HCT116 (cell line): ENCODE data around the gene MMP25. TPM values are rescaled to one million over a fixed set of nuclear protein-coding genes. Genes with fewer than 3 reads are reported as not detected.
A peak's percentile ranks its signal among the peaks of the same experiment; 100 is the strongest.

Source experiments
- ATAC-seq: fragments of 200-7000 bp; cut with Tn5 transposase; 2 replicates; pipeline ENCODE4 v1.9.1; 2020; ENCODE audit warnings: mild to moderate bottlenecking, moderate library complexity
- BruUV-seq: library from RNA; stranded (reverse); fragments of 400-500 nt; replicated peaks from 2 replicates; lab custom pipeline; 2021; lab: Mats Ljungman, UMichigan
- CTCF ChIA-PET: fragments of 300-600 bp; sonication (Branson Sonifier 250); formaldehyde crosslinking; loops from one replicate; lab custom pipeline; 2021; ENCODE audit warnings: antibody characterized with exemption; lab: Charles Lee
- POLR2A ChIA-PET: fragments of 300-600, 350-600 bp; sonication (Branson Sonifier 250); formaldehyde crosslinking; loops from one replicate; lab custom pipeline; 2021; ENCODE audit warnings: antibody characterized with exemption; lab: Charles Lee
- RAD21 ChIA-PET, 2 experiments: fragments of 300-600 bp; sonication (Branson Sonifier 250); formaldehyde crosslinking; loops; one replicate each; lab custom pipeline; 2023; ENCODE audit warnings: low total read pairs in 2 of 2; ENCODE audit not compliant: uncharacterized antibody in 2 of 2, unreplicated experiment in 2 of 2, low non-redundant PET in 1 of 2; lab: Charles Lee
- DNase-seq: peaks from one replicate; pipeline ENCODE4 v3.0.0-alpha.2; 2010; ENCODE audit warnings: low read depth, low spot score
- H2AFZ ChIP-seq: fragments of 200-600 bp; shearing (Covaris generic), sonication (generic); 2 replicates; pipeline ENCODE4 v1.6.1; 2017; ENCODE audit warnings: low read depth, mixed run types, mixed read lengths, antibody characterized with exemption, low read length; ENCODE audit not compliant: poor library complexity, severe bottlenecking
- H3K27ac ChIP-seq: 2 replicates; pipeline ENCODE4 v1.5.1; 2012; ENCODE audit warnings: low read depth, low read length
- H3K27me3 ChIP-seq: fragments of 200-600 bp; sonication (generic); 2 replicates; pipeline ENCODE4 v1.6.1; 2016; ENCODE audit warnings: mixed run types, low read length, mixed read lengths; ENCODE audit not compliant: insufficient read depth
- H3K36me3 ChIP-seq, 2 experiments: fragments of 200-500 bp in 1 of 2; fragments of 200-600 bp in 1 of 2; sonication (Bioruptor generic) in 1 of 2; sonication (generic) in 1 of 2; 2 replicates each; pipeline versions ENCODE4 v1.5.1 to v1.6.1; 2014 to 2016; ENCODE audit warnings: low read length in 2 of 2, inconsistent platforms in 1 of 2, mixed read lengths in 1 of 2, mixed run types in 1 of 2; ENCODE audit not compliant: insufficient read depth in 2 of 2, control insufficient read depth in 1 of 2
- H3K4me1 ChIP-seq, 2 experiments: fragments of 200-600 bp in 1 of 2; sonication (generic) in 1 of 2; 2 replicates each; pipeline versions ENCODE4 v1.5.1 to v1.6.1; 2012 to 2017; ENCODE audit warnings: low read length in 2 of 2, inconsistent platforms in 1 of 2, mild to moderate bottlenecking in 1 of 2, mixed read lengths in 1 of 2, mixed run types in 1 of 2, moderate library complexity in 1 of 2; ENCODE audit not compliant: insufficient read depth in 2 of 2, control insufficient read depth in 1 of 2
- H3K4me2 ChIP-seq: fragments of 200-600 bp; sonication (generic); 2 replicates; pipeline ENCODE4 v1.6.1; 2017; ENCODE audit warnings: mixed run types, low read length, mixed read lengths
- H3K4me3 ChIP-seq, 2 experiments: fragments of 200-600 bp in 1 of 2; sonication (generic) in 1 of 2; replicated peaks in 1 of 2; 2 replicates each; pipeline ENCODE4 v1.5.1; 2011 to 2016; ENCODE audit warnings: low read length in 2 of 2, control low read depth in 1 of 2, low read depth in 1 of 2, mild to moderate bottlenecking in 1 of 2, mixed read lengths in 1 of 2, mixed run types in 1 of 2
- H3K79me2 ChIP-seq: fragments of 200-600 bp; sonication (generic); 2 replicates; pipeline ENCODE4 v1.6.1; 2017; ENCODE audit warnings: mild to moderate bottlenecking, mixed run types, low read length, moderate library complexity, mixed read lengths; ENCODE audit not compliant: insufficient read depth
- H3K9ac ChIP-seq: fragments of 200-600 bp; sonication (generic); 2 replicates; pipeline ENCODE4 v1.6.1; 2016; ENCODE audit warnings: low read length, mixed read lengths
- H3K9me2 ChIP-seq: fragments of 200-600 bp; sonication (generic), shearing (Covaris generic); 2 replicates; pipeline ENCODE4 v1.6.1; 2017; ENCODE audit warnings: mixed run types, mild to moderate bottlenecking, moderate library complexity; ENCODE audit not compliant: insufficient read depth
- H3K9me3 ChIP-seq, 2 experiments: fragments of 200-500 bp in 1 of 2; fragments of 200-600 bp in 1 of 2; sonication (Bioruptor generic) in 1 of 2; sonication (generic) in 1 of 2; 2 replicates each; pipeline ENCODE4 v1.6.1; 2014 to 2017; ENCODE audit warnings: low read length in 2 of 2, mixed read lengths in 2 of 2, inconsistent platforms in 1 of 2, low read depth in 1 of 2, mild to moderate bottlenecking in 1 of 2, mixed run types in 1 of 2, moderate library complexity in 1 of 2; ENCODE audit not compliant: control insufficient read depth in 1 of 2, insufficient read depth in 1 of 2
- H4K20me1 ChIP-seq: fragments of 200-600 bp; sonication (generic), shearing (Covaris generic); 2 replicates; pipeline ENCODE4 v1.6.1; 2017; ENCODE audit warnings: mixed run types, mild to moderate bottlenecking, moderate library complexity; ENCODE audit not compliant: insufficient read depth
- CBX3 ChIP-seq: IDR thresholded peaks from 2 replicates; pipeline ENCODE4 v1.6.1; 2012; ENCODE audit warnings: low read depth
- CEBPB ChIP-seq: IDR thresholded peaks from 2 replicates; pipeline ENCODE4 v1.6.1; 2012; ENCODE audit warnings: low read depth
- CTCF ChIP-seq, 3 experiments: fragments of 200-600 bp in 1 of 3; sonication (generic) in 1 of 3; IDR thresholded peaks in 2 of 3; conservative IDR thresholded peaks in 1 of 3; 2 replicates each; pipeline ENCODE4 v1.5.1; 2012 to 2017; ENCODE audit warnings: low read depth in 2 of 3, low read length in 2 of 3, antibody characterized with exemption in 1 of 3, borderline replicate concordance in 1 of 3, control low read depth in 1 of 3, mild to moderate bottlenecking in 1 of 3, mixed read lengths in 1 of 3, mixed run types in 1 of 3, moderate library complexity in 1 of 3; ENCODE audit not compliant: insufficient read depth in 1 of 3
- EGR1 ChIP-seq: IDR thresholded peaks from 2 replicates; pipeline ENCODE4 v1.6.1; 2012; ENCODE audit warnings: low read depth
- ELF1 ChIP-seq: IDR thresholded peaks from 2 replicates; pipeline ENCODE4 v1.6.1; 2012; ENCODE audit warnings: low read depth, borderline replicate concordance
- EZH2 ChIP-seq: fragments of 200-600 bp; sonication (generic); IDR thresholded peaks from 2 replicates; pipeline ENCODE4 v1.6.1; 2017; ENCODE audit warnings: antibody characterized with exemption, mixed run types
- EZH2phosphoT487 ChIP-seq: fragments of 200-600 bp; IDR thresholded peaks from 2 replicates; pipeline ENCODE4 v1.6.1; 2018; ENCODE audit warnings: antibody characterized with exemption, borderline replicate concordance
- FOSL1 ChIP-seq: IDR thresholded peaks from 2 replicates; pipeline ENCODE4 v1.6.1; 2012; ENCODE audit warnings: low read depth
- JUND ChIP-seq: IDR thresholded peaks from 2 replicates; pipeline ENCODE4 v1.6.1; 2012
- MAX ChIP-seq: IDR thresholded peaks from 2 replicates; pipeline ENCODE4 v1.6.1; 2012
- POLR2A ChIP-seq: IDR thresholded peaks from 2 replicates; pipeline ENCODE4 v1.7.0; 2011; ENCODE audit warnings: borderline replicate concordance; ENCODE audit not compliant: insufficient read depth, insufficient read length; ENCODE audit errors: extremely low read depth
- POLR2AphosphoS5 ChIP-seq: IDR thresholded peaks from 2 replicates; pipeline ENCODE4 v1.6.1; 2011; ENCODE audit warnings: mild to moderate bottlenecking, low read depth, low read length, moderate library complexity
- SIN3A ChIP-seq: IDR thresholded peaks from 2 replicates; pipeline ENCODE4 v1.6.1; 2012; ENCODE audit warnings: low read depth
- SP1 ChIP-seq: IDR thresholded peaks from 2 replicates; pipeline ENCODE4 v1.6.1; 2012; ENCODE audit warnings: low read depth
- SRF ChIP-seq: IDR thresholded peaks from 2 replicates; pipeline ENCODE4 v1.6.1; 2012; ENCODE audit warnings: low read depth
- ZNF274 ChIP-seq: fragments of 200-500 bp; sonication (Bioruptor generic); IDR thresholded peaks from 2 replicates; pipeline ENCODE4 v1.6.1; 2014; ENCODE audit warnings: mild to moderate bottlenecking, low read depth, low read length, inconsistent platforms
- intact Hi-C: fragments of 100-400 bp; cut with micrococcal nuclease; formaldehyde crosslinking; loops from 2 replicates; pipeline ENCODE4 v1.10.0; 2022
- total RNA-seq: library from RNA; stranded (reverse); gene quantifications from one replicate; pipeline ENCODE4 v1.2.1, GENCODE V29; 2021; ENCODE audit not compliant: unreplicated experiment
- TF ChIP-seq, protein P1 (sequence below): IDR thresholded peaks from 2 replicates; pipeline ENCODE4 v1.6.1; 2012; ENCODE audit warnings: low read depth
- TF ChIP-seq, protein P2 (sequence below): IDR thresholded peaks from 2 replicates; pipeline ENCODE4 v1.6.1; 2011; ENCODE audit warnings: mild to moderate bottlenecking, low read length, moderate library complexity; ENCODE audit not compliant: insufficient replicate concordance; ENCODE audit errors: extremely low read depth
- TF ChIP-seq, protein P3 (sequence below): IDR thresholded peaks from 2 replicates; pipeline ENCODE4 v1.6.1; 2012

MMP25 gene
- total RNA-seq, 1 experiment from 2014 or later: 2.5 TPM

DNA sequence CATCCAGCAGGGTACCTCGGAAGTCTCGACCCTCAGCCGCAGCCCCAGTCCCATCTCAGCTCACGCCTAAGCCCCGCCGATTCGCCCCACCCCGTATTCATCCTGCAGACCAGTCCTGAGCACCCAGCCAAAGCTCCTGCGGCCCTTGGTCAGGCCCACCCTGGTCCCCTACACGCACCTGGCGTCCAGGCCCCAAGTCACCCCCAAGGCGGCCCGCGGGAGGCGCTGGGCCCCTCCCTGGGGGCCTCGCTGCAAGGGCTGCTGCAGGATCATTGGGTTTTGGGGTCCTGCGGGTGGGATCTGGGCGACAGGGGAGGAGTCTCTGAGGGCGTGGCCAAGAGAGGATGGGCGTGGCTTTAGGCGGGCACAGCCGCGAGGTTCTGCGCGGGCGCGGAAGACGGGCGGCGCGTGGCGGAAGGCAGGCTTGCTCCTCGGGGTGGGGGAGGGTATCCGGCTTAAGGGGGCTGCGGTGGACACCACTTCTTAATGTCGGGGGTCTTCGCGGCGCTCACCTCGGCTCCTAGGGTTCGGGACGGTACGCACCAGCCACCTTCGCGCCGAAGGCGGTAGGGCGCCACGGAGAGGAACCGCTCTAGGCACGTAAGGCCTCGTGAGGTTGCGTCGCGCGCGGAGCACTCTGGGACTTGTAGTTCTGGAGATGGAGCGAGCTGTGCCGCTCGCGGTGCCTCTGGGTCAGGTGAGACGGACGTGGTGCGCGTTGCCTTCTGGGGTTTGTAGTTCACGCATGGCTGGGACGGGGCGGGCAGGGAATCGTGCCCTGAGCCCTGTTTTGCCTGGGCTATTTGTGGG, 22.5 kb upstream of the MMP25 start, which contains the start of the genes HCFC1R1 and THOC6:
TSS of gene HCFC1R1 (minus strand) at position 274 of the 810 bp plus-strand sequence. CDS start at position 273, 1 bp downstream.
TSS of gene THOC6 (plus strand) at position 367 of the 810 bp plus-strand sequence. CDS start at position 659, 292 bp downstream.
- no peak within 1 kb of the TSS for H2AFZ ChIP-seq
- peak within 1 kb of the TSS; percentile 100 for H3K27ac ChIP-seq
- H4K20me1 ChIP-seq: no peaks in the 10 kb centered on the region
- H3K27me3 ChIP-seq: no peaks in the 10 kb centered on the region
- H3K79me2 ChIP-seq: peaks cover 26% of the 10 kb centered on the region; the same call in 1 of the 2 replicates
- intact Hi-C loops: loop anchor here (2.0 to 5.0 kb wide), 3 partner anchors 19 to 867 kb away; partner anchors contain the start of genes PKMYT1 and TRAF7
- no TSS peak for BruUV-seq
- H3K9ac ChIP-seq: peak within 1 kb of the TSS; percentile 99
- DNase-seq (peak; percentile 98), ATAC-seq (peak; percentile 52)
- H3K4me3 ChIP-seq: peak within 1 kb of the TSS; percentile 94 to 95
- H3K36me3 ChIP-seq: peaks cover 8 to 32% of the 10 kb centered on the region in 2 experiments; a peak in 2 of 4 replicates
- H3K4me1 ChIP-seq: peaks cover 22 to 64% of the 10 kb centered on the region in 2 experiments
- POLR2A ChIA-PET: interaction anchor here (0.9 to 8.2 kb wide), 10 partner anchors 7 to 868 kb away, joined by 3 to 188 read pairs (median 6); partner anchors contain the start of genes KREMEN2, TRAF7 and ZNF213
- no peaks in the 10 kb centered on the region for H3K9me3 ChIP-seq
- RAD21 ChIA-PET: interaction anchor here in 1 of 2 experiments (1.0 kb wide), 1 partner anchor 20 kb away, joined by 3 read pairs; no protein-coding TSS in a partner anchor
- peak within 1 kb of the TSS; percentile 86 for H3K4me2 ChIP-seq
- CTCF ChIA-PET: interaction anchor here (0.9 to 6.1 kb wide), 6 partner anchors 8 to 20 kb away, joined by 3 to 39 read pairs (median 4); partner anchors contain the start of gene CLDN9
- no peaks in the 10 kb centered on the region for H3K9me2 ChIP-seq
- TF ChIP-seq ZNF274: no peak
- TF ChIP-seq CEBPB: no peak
- no peak for TF ChIP-seq EGR1
- TF ChIP-seq CBX3: no peak
- TF ChIP-seq SIN3A: no peak
- TF ChIP-seq SP1: no peak
- TF ChIP-seq, protein P1, sequence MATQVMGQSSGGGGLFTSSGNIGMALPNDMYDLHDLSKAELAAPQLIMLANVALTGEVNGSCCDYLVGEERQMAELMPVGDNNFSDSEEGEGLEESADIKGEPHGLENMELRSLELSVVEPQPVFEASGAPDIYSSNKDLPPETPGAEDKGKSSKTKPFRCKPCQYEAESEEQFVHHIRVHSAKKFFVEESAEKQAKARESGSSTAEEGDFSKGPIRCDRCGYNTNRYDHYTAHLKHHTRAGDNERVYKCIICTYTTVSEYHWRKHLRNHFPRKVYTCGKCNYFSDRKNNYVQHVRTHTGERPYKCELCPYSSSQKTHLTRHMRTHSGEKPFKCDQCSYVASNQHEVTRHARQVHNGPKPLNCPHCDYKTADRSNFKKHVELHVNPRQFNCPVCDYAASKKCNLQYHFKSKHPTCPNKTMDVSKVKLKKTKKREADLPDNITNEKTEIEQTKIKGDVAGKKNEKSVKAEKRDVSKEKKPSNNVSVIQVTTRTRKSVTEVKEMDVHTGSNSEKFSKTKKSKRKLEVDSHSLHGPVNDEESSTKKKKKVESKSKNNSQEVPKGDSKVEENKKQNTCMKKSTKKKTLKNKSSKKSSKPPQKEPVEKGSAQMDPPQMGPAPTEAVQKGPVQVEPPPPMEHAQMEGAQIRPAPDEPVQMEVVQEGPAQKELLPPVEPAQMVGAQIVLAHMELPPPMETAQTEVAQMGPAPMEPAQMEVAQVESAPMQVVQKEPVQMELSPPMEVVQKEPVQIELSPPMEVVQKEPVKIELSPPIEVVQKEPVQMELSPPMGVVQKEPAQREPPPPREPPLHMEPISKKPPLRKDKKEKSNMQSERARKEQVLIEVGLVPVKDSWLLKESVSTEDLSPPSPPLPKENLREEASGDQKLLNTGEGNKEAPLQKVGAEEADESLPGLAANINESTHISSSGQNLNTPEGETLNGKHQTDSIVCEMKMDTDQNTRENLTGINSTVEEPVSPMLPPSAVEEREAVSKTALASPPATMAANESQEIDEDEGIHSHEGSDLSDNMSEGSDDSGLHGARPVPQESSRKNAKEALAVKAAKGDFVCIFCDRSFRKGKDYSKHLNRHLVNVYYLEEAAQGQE: no peak
- TF ChIP-seq POLR2AphosphoS5: peak; percentile 80
- no peak for TF ChIP-seq EZH2
- TF ChIP-seq ELF1: no peak
- no peak for TF ChIP-seq FOSL1
- TF ChIP-seq, protein P2, sequence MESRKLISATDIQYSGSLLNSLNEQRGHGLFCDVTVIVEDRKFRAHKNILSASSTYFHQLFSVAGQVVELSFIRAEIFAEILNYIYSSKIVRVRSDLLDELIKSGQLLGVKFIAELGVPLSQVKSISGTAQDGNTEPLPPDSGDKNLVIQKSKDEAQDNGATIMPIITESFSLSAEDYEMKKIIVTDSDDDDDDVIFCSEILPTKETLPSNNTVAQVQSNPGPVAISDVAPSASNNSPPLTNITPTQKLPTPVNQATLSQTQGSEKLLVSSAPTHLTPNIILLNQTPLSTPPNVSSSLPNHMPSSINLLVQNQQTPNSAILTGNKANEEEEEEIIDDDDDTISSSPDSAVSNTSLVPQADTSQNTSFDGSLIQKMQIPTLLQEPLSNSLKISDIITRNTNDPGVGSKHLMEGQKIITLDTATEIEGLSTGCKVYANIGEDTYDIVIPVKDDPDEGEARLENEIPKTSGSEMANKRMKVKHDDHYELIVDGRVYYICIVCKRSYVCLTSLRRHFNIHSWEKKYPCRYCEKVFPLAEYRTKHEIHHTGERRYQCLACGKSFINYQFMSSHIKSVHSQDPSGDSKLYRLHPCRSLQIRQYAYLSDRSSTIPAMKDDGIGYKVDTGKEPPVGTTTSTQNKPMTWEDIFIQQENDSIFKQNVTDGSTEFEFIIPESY: peak; percentile 89
- TF ChIP-seq EZH2phosphoT487: no peak
- peak; percentile 61 for TF ChIP-seq POLR2A
- TF ChIP-seq SRF: no peak
- TF ChIP-seq MAX: no peak
- TF ChIP-seq JUND: no peak
- TF ChIP-seq CTCF (IDR thresholded peaks at IDR 0.05 in 2 of 3, conservative IDR thresholded peaks at IDR 0.05 in 1 of 3; ENCODE audit: borderline replicate concordance in 1 of 3, insufficient read depth in 1 of 3, low read depth in 2 of 3, low read length in 2 of 3): no peak
- TF ChIP-seq, protein P3, sequence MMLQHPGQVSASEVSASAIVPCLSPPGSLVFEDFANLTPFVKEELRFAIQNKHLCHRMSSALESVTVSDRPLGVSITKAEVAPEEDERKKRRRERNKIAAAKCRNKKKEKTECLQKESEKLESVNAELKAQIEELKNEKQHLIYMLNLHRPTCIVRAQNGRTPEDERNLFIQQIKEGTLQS: no peak
